Keratinocyte (primary cell): ENCODE results near the gene IER5. TPM values are rescaled to one million over a fixed set of nuclear protein-coding genes. Genes with fewer than 3 reads are reported as not detected.

Source experiments
- DNase-seq: peaks from one replicate; pipeline ENCODE4 v3.0.0-alpha.2; 2011; ENCODE audit warnings: low read depth, missing footprints, low spot score
- FAIRE-seq: peaks from 2 replicates; lab custom pipeline; 2011; peaks lifted over from hg19 to GRCh38; lab: Jason Lieb, UNC
- H2AFZ ChIP-seq: 2 replicates; pipeline ENCODE4 v1.6.0; 2012; ENCODE audit warnings: low read length, control low read depth, inconsistent platforms; ENCODE audit not compliant: control insufficient read depth
- H3K27ac ChIP-seq: 2 replicates; pipeline ENCODE4 v1.5.1; 2011; ENCODE audit warnings: low read length; ENCODE audit not compliant: control insufficient read depth, insufficient read depth
- H3K27me3 ChIP-seq: 3 replicates; pipeline ENCODE4 v1.6.0; 2011; ENCODE audit warnings: low read length; ENCODE audit not compliant: control insufficient read depth, insufficient read depth; ENCODE audit errors: extremely low read depth
- H3K36me3 ChIP-seq, 2 experiments: 2 replicates in 1 of 2; 3 replicates in 1 of 2; pipeline ENCODE4 v1.5.1; 2011; ENCODE audit warnings: low read length in 2 of 2, mild to moderate bottlenecking in 1 of 2; ENCODE audit not compliant: control insufficient read depth in 2 of 2, insufficient read depth in 2 of 2; ENCODE audit errors: extremely low read depth in 1 of 2
- H3K4me1 ChIP-seq: 3 replicates; pipeline ENCODE4 v1.5.1; 2011; ENCODE audit warnings: low read length; ENCODE audit not compliant: control insufficient read depth, insufficient read depth; ENCODE audit errors: extremely low read depth
- H3K4me2 ChIP-seq: 3 replicates; pipeline ENCODE4 v1.6.0; 2011; ENCODE audit warnings: low read depth, low read length; ENCODE audit not compliant: control insufficient read depth, insufficient read depth; ENCODE audit errors: extremely low read depth
- H3K4me3 ChIP-seq, 3 experiments: fragments of 200-600 bp in 1 of 3; sonication (generic) in 1 of 3; 2 replicates in 2 of 3; 3 replicates in 1 of 3; pipeline ENCODE4 v1.5.1; 2011 to 2016; ENCODE audit warnings: low read length in 3 of 3, mild to moderate bottlenecking in 3 of 3, control low read depth in 2 of 3, inconsistent platforms in 1 of 3, low read depth in 1 of 3, mixed read lengths in 1 of 3, mixed run types in 1 of 3, moderate library complexity in 1 of 3; ENCODE audit not compliant: control insufficient read depth in 2 of 3, insufficient read depth in 2 of 3; ENCODE audit errors: extremely low read depth in 1 of 3
- H3K79me2 ChIP-seq: 2 replicates; pipeline ENCODE4 v1.6.0; 2012; ENCODE audit warnings: low read length; ENCODE audit not compliant: control insufficient read depth, insufficient read depth
- H3K9ac ChIP-seq: 3 replicates; pipeline ENCODE4 v1.6.0; 2011; ENCODE audit warnings: low read length; ENCODE audit not compliant: control insufficient read depth, insufficient read depth; ENCODE audit errors: extremely low read depth
- H3K9me1 ChIP-seq: 3 replicates; pipeline ENCODE4 v1.6.0; 2011; ENCODE audit warnings: low read length; ENCODE audit not compliant: control insufficient read depth, insufficient read depth; ENCODE audit errors: extremely low read depth
- H3K9me3 ChIP-seq: 2 replicates; pipeline ENCODE4 v1.5.1; 2012; ENCODE audit warnings: low read depth, low read length; ENCODE audit not compliant: control insufficient read depth
- H4K20me1 ChIP-seq: 3 replicates; pipeline ENCODE4 v1.6.0; 2011; ENCODE audit warnings: low read length; ENCODE audit not compliant: control insufficient read depth, insufficient read depth; ENCODE audit errors: extremely low read depth
- CTCF ChIP-seq, 3 experiments: IDR thresholded peaks in 1 of 3; conservative IDR thresholded peaks in 1 of 3; optimal IDR thresholded peaks in 1 of 3; 2 replicates in 2 of 3; 3 replicates in 1 of 3; pipeline versions ENCODE3 to v1.5.1; 2011; ENCODE audit warnings: low read length in 3 of 3, mild to moderate bottlenecking in 3 of 3, moderate library complexity in 2 of 3, control low read depth in 1 of 3, inconsistent platforms in 1 of 3; ENCODE audit not compliant: insufficient read depth in 2 of 3; ENCODE audit errors: extremely low read depth in 1 of 3
- EZH2 ChIP-seq: IDR thresholded peaks from one replicate; pipeline ENCODE4 v1.6.1; 2012; ENCODE audit warnings: inconsistent platforms, mild to moderate bottlenecking, low read length, moderate library complexity
- dilution Hi-C: fragments of 300-500 bp; cut with MboI; formaldehyde crosslinking; loops from one replicate; pipeline ENCODE4 v1.7.0; 2020; ENCODE audit warnings: low sequenced_read_pairs; ENCODE audit not compliant: extremely low pct_ligation_motif_present
- polyA plus RNA-seq, 5 experiments: library from polyadenylated mRNA; depleted of rRNA in 3 of 5; stranded (reverse) in 3 of 5; stranded (forward) in 1 of 5; unstranded in 1 of 5; fragments of >200 nt; gene quantifications; 1 replicate in 1 of 5; 2 replicates in 3 of 5; 3 replicates in 1 of 5; pipeline versions ENCODE4 v1.2.1 to v1.2.3, GENCODE V29; 2011 to 2012; ENCODE audit warnings: missing spikeins in 2 of 5, low read depth in 1 of 5, low replicate concordance in 1 of 5

The IER5 gene
- polyA plus RNA-seq, 1 donor (not counting 4 experiments of a cell fraction or from before 2014, with no cell fraction given), result 22.5 TPM

- Histone ChIP-seq H3K4me3 (no peak overlapping the region), H3K36me3 (no peaks in the 10 kb centered on the region), H3K4me2 (no peak overlapping the region), H3K9ac (no peak overlapping the region), H2AFZ (no peak overlapping the region), H3K9me3 (peaks cover 3% of the 10 kb centered on the region), H3K27me3 (no peaks in the 10 kb centered on the region), H3K9me1 (no peaks in the 10 kb centered on the region), H4K20me1 (no peaks in the 10 kb centered on the region), H3K27ac (no peak overlapping the region), H3K79me2 (no peaks in the 10 kb centered on the region), H3K4me1 (peaks cover 3% of the 10 kb centered on the region)
- no peak for TF ChIP-seq CTCF (optimal IDR thresholded peaks at IDR 0.05 in 1 of 3, IDR thresholded peaks at IDR 0.05 in 1 of 3, conservative IDR thresholded peaks at IDR 0.05 in 1 of 3; ENCODE audit: extremely low read depth in 1 of 3, insufficient read depth in 2 of 3, low read length in 3 of 3)
- no peak for TF ChIP-seq EZH2
- dilution Hi-C loops, result no loop called here
- no peak for DNase-seq
- no peak for FAIRE-seq
Measured at GRCh38 chr1:181061487-181061886, 27.0 kb upstream of the IER5 start.

- TF ChIP-seq CTCF (optimal IDR thresholded peaks at IDR 0.05 in 1 of 3, IDR thresholded peaks at IDR 0.05 in 1 of 3, conservative IDR thresholded peaks at IDR 0.05 in 1 of 3; ENCODE audit: extremely low read depth in 1 of 3, insufficient read depth in 2 of 3, low read length in 3 of 3), result no peak
- TF ChIP-seq EZH2, result no peak
- Histone ChIP-seq H3K79me2 (no peaks in the 10 kb centered on the region), H4K20me1 (no peaks in the 10 kb centered on the region), H3K4me3 (no peak overlapping the region), H3K9me3 (peaks cover 3% of the 10 kb centered on the region), H3K4me1 (peaks cover 3% of the 10 kb centered on the region), H3K36me3 (no peaks in the 10 kb centered on the region), H2AFZ (no peak overlapping the region), H3K9me1 (no peaks in the 10 kb centered on the region), H3K27ac (no peak overlapping the region), H3K4me2 (no peak overlapping the region), H3K9ac (no peak overlapping the region), H3K27me3 (no peaks in the 10 kb centered on the region)
- FAIRE-seq (no peak), DNase-seq (no peak)
- dilution Hi-C loops, result no loop called here
Measured at GRCh38 chr1:181061891-181062835, 26.3 kb upstream of the IER5 start.
